Stimulated activated naive CD8-positive, alpha-beta T cell treated with anti-CD3 and anti-CD28 coated beads, Interleukin-15, Interleukin-2, amounts not matched to agents 100 ng/mL and 50 ng/mL, for 24 hours (primary cell): ENCODE data around the gene PLG.
"Not testable (repeated sequence)": the region's sequence is repeated elsewhere in the genome, so short reads cannot be mapped to it uniquely, and the experiment has no call there.

Experiments used
- H3K27ac Mint-ChIP-seq: one replicate; pipeline ENCODE4 v1.8.0; 2021; ENCODE audit warnings: mild to moderate bottlenecking, mixed read lengths
- H3K27me3 Mint-ChIP-seq: one replicate; pipeline ENCODE4 v1.8.0; 2021; ENCODE audit warnings: mixed read lengths
- H3K36me3 Mint-ChIP-seq: one replicate; pipeline ENCODE4 v1.8.0; 2021; ENCODE audit warnings: low read depth, mixed read lengths
- H3K4me1 Mint-ChIP-seq: one replicate; pipeline ENCODE4 v1.8.0; 2021; ENCODE audit warnings: low read depth, mixed read lengths
- H3K4me3 Mint-ChIP-seq: one replicate; pipeline ENCODE4 v1.8.0; 2021; ENCODE audit warnings: mild to moderate bottlenecking, mixed read lengths
- H3K9me3 Mint-ChIP-seq: one replicate; pipeline ENCODE4 v1.8.0; 2021; ENCODE audit warnings: mixed read lengths

PLG gene

DNA sequence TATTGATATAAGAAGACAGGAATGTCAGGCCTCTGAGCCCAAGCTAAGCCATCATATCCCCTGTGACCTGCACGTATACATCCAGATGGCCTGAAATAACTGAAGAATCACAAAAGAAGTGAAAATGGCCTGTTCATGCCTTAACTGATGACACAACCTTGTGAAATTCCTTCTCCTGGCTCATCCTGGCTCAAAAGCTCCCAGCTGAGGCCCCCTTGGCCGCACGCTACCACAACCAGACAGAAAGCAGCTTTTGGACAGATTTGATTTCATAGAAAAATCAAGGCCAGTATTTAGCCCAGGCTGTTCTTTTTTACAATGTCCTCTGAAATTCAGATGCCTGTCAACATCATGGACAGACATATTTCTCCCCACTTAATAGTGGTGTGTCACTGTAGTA, 78.6 kb downstream of the PLG start:
- H3K9me3 Mint-ChIP-seq, H3K27ac Mint-ChIP-seq, H3K4me3 Mint-ChIP-seq, H3K36me3 Mint-ChIP-seq, H3K4me1 Mint-ChIP-seq, H3K27me3 Mint-ChIP-seq: not testable (repeated sequence)

DNA sequence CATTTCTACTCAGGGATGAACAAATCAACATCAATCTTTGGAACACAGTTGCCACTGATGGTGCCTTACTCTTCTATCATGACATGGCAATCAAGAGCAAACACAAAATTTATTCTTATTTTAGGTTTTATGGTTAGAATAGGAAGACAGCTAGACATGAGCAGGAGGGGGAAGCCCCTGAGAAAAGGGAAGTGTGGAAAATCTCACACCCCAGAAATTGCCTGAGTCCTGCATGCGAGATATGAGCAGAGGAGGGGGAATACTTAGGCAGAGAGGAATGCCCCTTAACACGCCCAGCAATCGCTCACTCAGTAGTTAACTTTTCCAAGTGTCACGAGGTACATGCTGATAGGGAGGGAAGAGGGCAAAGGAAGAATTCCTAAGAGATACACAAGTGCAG, 79.3 kb downstream of the PLG start:
- Mint-ChIP-seq H3K36me3 (no peaks in the 10 kb centered on the region), H3K4me1 (no peaks in the 10 kb centered on the region), H3K27ac (no peak overlapping the region), H3K9me3 (peaks cover 5% of the 10 kb centered on the region), H3K4me3 (no peak overlapping the region), H3K27me3 (no peaks in the 10 kb centered on the region)

- Mint-ChIP-seq H3K4me3 (no peak overlapping the region), H3K27me3 (peaks cover 3% of the 10 kb centered on the region), H3K4me1 (no peaks in the 10 kb centered on the region), H3K9me3 (peaks cover 5% of the 10 kb centered on the region), H3K36me3 (no peaks in the 10 kb centered on the region), H3K27ac (no peak overlapping the region)
Observed at GRCh38 chr6:160782228-160782627, 80.2 kb downstream of the PLG start.

DNA sequence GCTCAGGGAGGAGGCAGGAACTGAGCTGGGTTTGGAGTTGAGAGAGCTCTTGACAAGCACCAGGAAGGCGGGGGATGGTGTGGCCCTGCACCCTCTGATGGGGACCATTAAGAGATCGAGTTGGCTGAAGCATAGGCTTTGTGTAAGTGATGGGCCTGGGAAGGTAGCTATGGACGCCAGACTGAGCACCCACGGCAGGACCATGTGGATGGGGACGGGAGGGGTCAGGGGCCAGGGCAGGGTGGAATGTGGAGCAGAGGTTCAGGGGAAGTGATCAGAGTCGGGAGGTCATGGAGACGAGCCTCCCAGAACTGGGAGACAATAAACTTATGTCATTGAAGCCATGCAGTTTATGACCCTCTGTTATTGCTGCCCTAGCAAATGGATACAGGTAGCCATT, 81.7 kb downstream of the PLG start:
- Mint-ChIP-seq H3K36me3 (no peaks in the 10 kb centered on the region), H3K9me3 (peaks cover 5% of the 10 kb centered on the region), H3K27me3 (peaks cover 6% of the 10 kb centered on the region)

GRCh38 chr6:160788126-160788525, 86.1 kb downstream of the PLG start:
- H3K4me3 Mint-ChIP-seq, H3K9me3 Mint-ChIP-seq, H3K27ac Mint-ChIP-seq, H3K36me3 Mint-ChIP-seq, H3K27me3 Mint-ChIP-seq, H3K4me1 Mint-ChIP-seq: not testable (repeated sequence)

More for the DNA sequence above, 81.7 kb downstream of the PLG start:
- Mint-ChIP-seq H3K4me1 (no peaks in the 10 kb centered on the region), H3K27ac (no peak overlapping the region), H3K4me3 (no peak overlapping the region)

DNA sequence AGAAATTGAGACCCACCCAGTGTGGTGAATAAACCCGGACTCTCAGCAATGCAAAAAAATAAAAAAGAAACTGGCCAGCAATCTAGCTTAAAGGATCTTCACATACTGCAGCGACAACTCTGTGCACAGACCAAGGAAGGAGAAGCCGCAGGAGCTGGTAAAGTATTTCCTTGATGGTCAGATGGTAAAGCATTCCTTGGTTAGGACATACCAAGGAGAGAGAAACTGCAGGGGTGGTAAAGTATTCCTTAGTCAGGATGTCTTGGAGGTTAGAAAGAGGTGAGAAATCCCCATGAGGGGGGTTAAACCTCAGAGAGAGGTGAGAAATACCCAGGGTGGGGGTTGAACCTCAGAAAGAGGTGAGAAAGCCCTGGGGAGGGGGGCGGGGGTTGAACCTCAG, 86.8 kb downstream of the PLG start:
- H3K4me1 Mint-ChIP-seq = peaks cover 3% of the 10 kb centered on the region
- H3K27me3 Mint-ChIP-seq = peaks cover 10% of the 10 kb centered on the region
- no peak overlapping the region for H3K4me3 Mint-ChIP-seq
- no peaks in the 10 kb centered on the region for H3K36me3 Mint-ChIP-seq
- no peaks in the 10 kb centered on the region for H3K9me3 Mint-ChIP-seq
- H3K27ac Mint-ChIP-seq = no peak overlapping the region

- no peak overlapping the region for H3K4me3 Mint-ChIP-seq
- H3K4me1 Mint-ChIP-seq = peaks cover 3% of the 10 kb centered on the region
- H3K27me3 Mint-ChIP-seq = peaks cover 11% of the 10 kb centered on the region
- H3K27ac Mint-ChIP-seq = no peak overlapping the region
- no peaks in the 10 kb centered on the region for H3K36me3 Mint-ChIP-seq
- no peaks in the 10 kb centered on the region for H3K9me3 Mint-ChIP-seq
Observed at GRCh38 chr6:160789263-160790027, 87.4 kb downstream of the PLG start.

DNA sequence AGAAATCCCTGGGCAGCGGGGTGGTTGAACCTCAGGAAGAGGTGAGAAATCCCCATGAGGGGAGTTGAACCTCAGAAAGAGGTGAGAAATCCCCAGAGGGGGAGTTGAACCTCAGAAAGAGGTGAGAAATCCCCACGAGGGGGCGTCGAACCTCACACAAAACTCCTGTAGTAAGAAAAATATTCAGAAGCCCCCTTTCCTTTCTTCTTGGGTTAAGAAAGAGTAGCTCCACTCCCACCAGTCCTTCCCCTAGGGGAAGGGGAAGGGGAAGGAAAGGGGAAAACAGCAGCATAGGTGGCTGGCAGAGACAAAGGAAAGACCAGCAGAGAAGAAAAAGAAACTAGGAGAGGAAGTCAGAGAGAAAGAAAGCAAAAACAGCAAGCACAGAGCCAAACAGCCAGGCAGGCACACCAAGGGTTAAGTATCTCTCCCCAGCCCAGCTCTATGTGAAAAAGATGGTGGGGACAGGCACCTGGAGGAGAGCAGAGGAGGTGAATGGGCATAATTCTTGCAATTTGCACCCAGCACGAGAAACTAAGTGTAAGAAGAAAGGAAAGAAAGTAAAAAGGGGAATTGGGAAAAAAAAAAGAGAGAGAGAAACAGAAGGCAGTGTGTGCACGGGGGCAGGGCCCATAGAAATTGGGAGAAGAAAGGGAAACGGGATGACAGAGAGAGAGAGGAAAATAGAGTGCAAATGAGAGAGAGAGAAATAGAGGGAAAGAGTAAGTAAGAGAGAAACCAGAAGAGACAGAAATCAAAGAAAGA, 88.2 kb downstream of the PLG start:
- no peaks in the 10 kb centered on the region for H3K9me3 Mint-ChIP-seq
- peaks cover 3% of the 10 kb centered on the region for H3K4me1 Mint-ChIP-seq
- H3K4me3 Mint-ChIP-seq = no peak overlapping the region
- H3K27me3 Mint-ChIP-seq = peaks cover 11% of the 10 kb centered on the region
- H3K27ac Mint-ChIP-seq = no peak overlapping the region
- H3K36me3 Mint-ChIP-seq = no peaks in the 10 kb centered on the region

GRCh38 chr6:160791459-160791858, 89.4 kb downstream of the PLG start:
- H3K4me3 Mint-ChIP-seq = no peak overlapping the region
- no peaks in the 10 kb centered on the region for H3K9me3 Mint-ChIP-seq

GRCh38 chr6:160791981-160792418, 90.0 kb downstream of the PLG start:
- Mint-ChIP-seq H3K4me1 (peaks cover 3% of the 10 kb centered on the region), H3K9me3 (peaks cover 5% of the 10 kb centered on the region), H3K27me3 (peaks cover 10% of the 10 kb centered on the region), H3K36me3 (no peaks in the 10 kb centered on the region), H3K27ac (no peak overlapping the region), H3K4me3 (no peak overlapping the region)

More at GRCh38 chr6:160791459-160791858, 89.4 kb downstream of the PLG start:
- Mint-ChIP-seq H3K36me3 (no peaks in the 10 kb centered on the region), H3K27ac (no peak overlapping the region), H3K4me1 (peaks cover 3% of the 10 kb centered on the region), H3K27me3 (peaks cover 11% of the 10 kb centered on the region)

GRCh38 chr6:160792708-160793107, 90.7 kb downstream of the PLG start:
- peaks cover 5% of the 10 kb centered on the region for H3K27me3 Mint-ChIP-seq
- H3K4me3 Mint-ChIP-seq = no peak overlapping the region
- peaks cover 8% of the 10 kb centered on the region for H3K9me3 Mint-ChIP-seq
- H3K4me1 Mint-ChIP-seq = peaks cover 3% of the 10 kb centered on the region
- no peak overlapping the region for H3K27ac Mint-ChIP-seq
- H3K36me3 Mint-ChIP-seq = no peaks in the 10 kb centered on the region

DNA sequence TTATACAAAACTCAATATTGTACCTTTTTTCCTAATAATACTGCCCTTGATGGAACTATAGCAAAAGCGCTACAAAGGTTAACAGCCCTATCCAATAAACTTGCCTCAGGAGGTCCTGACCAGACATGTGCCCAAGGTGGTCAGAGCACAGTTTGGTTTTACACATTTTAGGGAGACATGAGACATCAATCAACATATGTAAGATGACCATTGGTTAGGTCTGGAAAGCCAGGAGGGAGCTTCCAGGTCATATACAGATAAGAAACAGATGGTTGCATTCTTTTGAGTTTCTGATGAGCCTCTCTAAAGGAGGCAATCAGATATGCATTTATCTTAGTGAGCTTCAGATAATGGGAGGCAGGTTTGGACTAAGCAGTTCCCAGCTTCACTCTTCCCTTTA, 91.6 kb downstream of the PLG start:
- H3K27me3 Mint-ChIP-seq = peaks cover 5% of the 10 kb centered on the region
- H3K4me3 Mint-ChIP-seq = no peak overlapping the region
- H3K27ac Mint-ChIP-seq = no peak overlapping the region
- peaks cover 10% of the 10 kb centered on the region for H3K9me3 Mint-ChIP-seq
- peaks cover 3% of the 10 kb centered on the region for H3K4me1 Mint-ChIP-seq
- no peaks in the 10 kb centered on the region for H3K36me3 Mint-ChIP-seq

GRCh38 chr6:160795721-160796120, 93.7 kb downstream of the PLG start:
- H3K4me3 Mint-ChIP-seq = no peak overlapping the region
- no peak overlapping the region for H3K27ac Mint-ChIP-seq
- no peaks in the 10 kb centered on the region for H3K36me3 Mint-ChIP-seq
- H3K4me1 Mint-ChIP-seq = peaks cover 3% of the 10 kb centered on the region
- H3K9me3 Mint-ChIP-seq = peaks cover 23% of the 10 kb centered on the region
- peaks cover 8% of the 10 kb centered on the region for H3K27me3 Mint-ChIP-seq

- Mint-ChIP-seq H3K36me3 (no peaks in the 10 kb centered on the region), H3K27me3 (peaks cover 12% of the 10 kb centered on the region), H3K4me1 (no peaks in the 10 kb centered on the region), H3K9me3 (peaks cover 23% of the 10 kb centered on the region), H3K27ac (no peak overlapping the region), H3K4me3 (no peak overlapping the region)
Observed at GRCh38 chr6:160798625-160799024, 96.6 kb downstream of the PLG start.

GRCh38 chr6:160799801-160800506, 97.9 kb downstream of the PLG start:
- Mint-ChIP-seq H3K4me1 (no peaks in the 10 kb centered on the region), H3K9me3 (peaks cover 23% of the 10 kb centered on the region), H3K36me3 (no peaks in the 10 kb centered on the region), H3K27ac (no peak overlapping the region), H3K4me3 (no peak overlapping the region), H3K27me3 (peaks cover 9% of the 10 kb centered on the region)
